Right hindlimb (tissue), 1 donor: ENCODE data around the gene ID2.

ENCODE experiments used
- DNase-seq: peaks from one replicate; pipeline ENCODE4 v3.0.0-alpha.2; 2018

The ID2 gene

DNA sequence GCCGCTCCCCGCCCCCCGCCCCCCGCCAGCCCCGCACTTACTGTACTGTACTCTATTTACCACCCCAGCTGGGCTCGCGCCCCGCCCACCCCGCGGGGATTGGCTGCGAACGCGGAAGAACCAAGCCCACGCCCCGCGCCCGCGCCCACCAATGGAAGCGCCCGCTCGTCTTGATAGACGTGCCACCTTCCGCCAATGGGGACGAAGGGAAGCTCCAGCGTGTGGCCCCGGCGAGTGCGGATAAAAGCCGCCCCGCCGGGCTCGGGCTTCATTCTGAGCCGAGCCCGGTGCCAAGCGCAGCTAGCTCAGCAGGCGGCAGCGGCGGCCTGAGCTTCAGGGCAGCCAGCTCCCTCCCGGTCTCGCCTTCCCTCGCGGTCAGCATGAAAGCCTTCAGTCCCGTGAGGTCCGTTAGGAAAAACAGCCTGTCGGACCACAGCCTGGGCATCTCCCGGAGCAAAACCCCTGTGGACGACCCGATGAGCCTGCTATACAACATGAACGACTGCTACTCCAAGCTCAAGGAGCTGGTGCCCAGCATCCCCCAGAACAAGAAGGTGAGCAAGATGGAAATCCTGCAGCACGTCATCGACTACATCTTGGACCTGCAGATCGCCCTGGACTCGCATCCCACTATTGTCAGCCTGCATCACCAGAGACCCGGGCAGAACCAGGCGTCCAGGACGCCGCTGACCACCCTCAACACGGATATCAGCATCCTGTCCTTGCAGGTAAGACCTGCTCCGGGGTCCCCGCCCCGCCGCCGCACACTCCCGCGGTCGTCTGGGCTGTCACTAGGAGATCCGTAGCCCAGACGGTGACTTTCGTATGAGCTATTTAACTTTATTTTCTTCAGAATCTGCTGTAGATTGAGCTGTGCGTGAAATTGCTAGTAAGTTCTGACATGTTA lies at the start of gene ID2:
TSS of gene ID2 (plus strand) at position 271 of the 907 bp plus-strand sequence. CDS start at position 381, 110 bp downstream.
- DNase-seq, result peak; percentile 100

DNA sequence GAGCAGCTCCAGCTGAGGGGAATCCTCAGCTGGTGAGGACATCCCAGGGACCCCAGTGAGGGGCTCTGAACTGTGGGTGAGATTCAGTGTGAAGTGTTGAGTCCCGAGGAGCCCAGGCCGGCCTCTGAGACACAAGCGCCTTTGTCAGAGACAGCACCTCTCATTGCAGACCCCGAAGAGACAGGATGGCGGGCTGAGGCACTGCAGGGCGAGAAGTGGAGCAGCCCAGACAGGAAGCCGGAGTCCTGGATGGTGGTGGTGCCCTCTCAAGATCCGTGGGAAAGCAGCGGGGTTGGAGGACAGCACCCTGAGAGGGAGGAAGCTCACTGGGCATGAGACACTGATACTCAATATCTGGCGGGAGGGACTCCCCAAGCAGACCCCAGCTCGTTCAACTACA lies 49.1 kb upstream of the ID2 start:
- no peak for DNase-seq

- no peak for DNase-seq
Observed at GRCh38 chr2:8633186-8633734, 48.6 kb upstream of the ID2 start.

GRCh38 chr2:8633735-8634313 lies 48.0 kb upstream of the ID2 start:
- DNase-seq, result no peak

DNA sequence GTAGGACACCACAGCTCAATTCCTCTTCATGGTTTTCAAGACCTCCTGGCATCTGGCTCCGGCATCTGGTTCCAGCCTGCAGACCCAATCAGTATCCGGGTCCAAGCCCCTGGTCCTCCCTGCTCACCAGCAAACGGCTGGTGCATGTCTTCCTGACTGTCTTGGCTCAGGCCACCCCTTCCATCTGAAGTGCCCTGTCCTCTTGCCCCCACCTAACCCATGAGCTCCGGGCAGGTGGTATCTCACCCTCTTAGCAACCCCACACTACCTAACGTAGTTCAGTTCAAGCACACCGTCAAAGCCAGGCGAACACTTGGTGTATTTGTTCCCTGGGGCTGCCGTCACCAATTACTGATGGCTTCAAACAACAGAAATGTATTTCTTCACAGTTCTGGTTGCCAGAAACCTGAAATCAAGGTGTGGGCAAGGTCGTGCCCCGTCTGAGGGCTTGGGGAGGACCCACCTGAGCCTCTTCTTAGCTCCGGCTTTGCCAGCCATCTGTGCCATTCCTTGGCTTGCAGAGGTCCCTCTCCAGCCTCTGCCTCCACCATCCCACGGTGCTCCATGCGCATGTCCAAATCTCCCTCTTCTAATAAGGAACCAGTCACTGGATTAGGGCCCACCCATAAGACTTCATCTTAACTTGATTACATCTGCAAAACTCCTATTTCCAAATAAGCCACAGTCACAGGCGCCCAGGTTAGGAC lies 47.2 kb upstream of the ID2 start:
- no peak for DNase-seq

DNA sequence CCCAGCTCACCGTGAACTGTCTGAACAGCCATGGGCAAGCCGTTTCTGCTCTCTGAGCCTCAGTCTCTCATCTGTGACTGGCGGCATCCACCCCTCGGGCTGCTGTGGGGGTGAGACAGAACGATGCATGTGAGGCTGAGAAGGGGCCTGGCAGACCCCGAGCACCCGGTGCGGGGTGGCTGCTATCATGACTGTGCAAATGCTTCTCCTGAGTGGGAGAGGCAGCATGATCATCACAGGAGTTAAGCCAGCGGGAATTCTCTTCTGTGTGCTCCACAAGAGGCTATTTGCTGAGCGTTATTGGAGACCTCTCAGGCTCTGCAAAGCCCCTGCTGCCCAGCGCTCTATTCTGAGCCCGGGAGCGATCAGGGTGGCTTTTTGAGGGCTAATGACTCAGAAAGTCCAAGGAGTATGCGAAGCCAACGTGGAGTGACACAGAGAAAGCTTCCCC lies 45.8 kb upstream of the ID2 start:
- DNase-seq, result no peak

- no peak for DNase-seq
Observed at GRCh38 chr2:8636721-8637636, 44.9 kb upstream of the ID2 start.

GRCh38 chr2:8638327-8638726 lies 43.5 kb upstream of the ID2 start:
- no peak for DNase-seq

DNA sequence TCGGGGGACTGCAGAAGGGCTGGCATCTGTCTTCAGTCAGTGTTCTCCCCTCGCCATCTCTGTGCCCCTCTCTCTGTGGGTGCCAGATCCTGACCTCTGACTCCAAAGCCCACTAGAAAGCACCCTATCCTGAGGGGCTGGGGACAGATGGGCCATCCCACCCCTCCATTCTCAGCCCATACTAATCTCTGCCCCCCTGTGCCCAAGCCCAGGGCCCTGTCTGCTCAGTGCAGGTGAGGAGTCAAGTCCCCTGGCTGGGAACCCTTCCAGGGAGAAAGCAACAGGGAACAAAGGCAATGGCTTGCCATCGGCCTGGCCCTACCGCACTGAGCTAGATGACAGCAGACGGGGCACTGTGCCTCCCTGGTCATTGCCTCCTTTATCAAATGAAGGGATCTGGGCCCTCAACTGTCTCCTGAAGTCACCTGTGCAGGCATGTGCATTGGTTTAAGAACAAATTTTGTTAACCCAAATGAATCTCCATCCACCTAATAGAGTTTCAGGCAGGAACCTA lies 42.7 kb upstream of the ID2 start:
- DNase-seq, result no peak

GRCh38 chr2:8640498-8640897 lies 41.4 kb upstream of the ID2 start:
- DNase-seq, result no peak

DNA sequence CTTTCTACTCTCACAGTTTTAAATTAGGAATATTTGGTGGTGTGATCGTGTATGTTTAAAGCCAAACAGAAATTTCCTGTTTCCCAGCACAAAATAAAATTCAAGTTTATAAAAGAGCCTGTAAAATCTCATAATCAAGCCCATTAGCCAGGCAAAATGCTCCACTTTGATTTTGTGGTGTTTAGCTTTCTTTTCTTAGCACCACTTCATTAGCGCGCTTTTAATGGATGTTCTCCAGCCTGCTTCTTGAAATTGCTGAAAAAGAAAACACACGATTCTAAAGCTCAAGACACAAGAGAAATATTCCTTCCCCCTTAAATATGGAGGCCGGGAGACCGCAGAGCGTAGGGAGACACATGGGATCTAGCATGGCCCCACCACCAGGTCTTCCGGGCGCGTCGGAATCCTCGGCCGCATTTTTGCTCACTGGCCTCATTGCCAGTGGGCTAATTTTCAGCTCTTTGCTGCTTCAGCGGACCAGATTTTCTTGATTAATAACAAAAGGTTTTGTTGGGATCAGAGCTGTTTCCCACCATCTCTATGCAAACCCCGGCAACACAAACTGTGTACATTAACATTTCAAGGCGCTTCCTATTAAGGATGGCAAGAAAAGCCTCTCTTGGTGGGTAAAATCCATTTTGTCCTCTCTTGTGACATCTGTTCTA lies 40.4 kb upstream of the ID2 start:
- DNase-seq, result no peak

- DNase-seq, result no peak
Observed at GRCh38 chr2:8642366-8643068, 39.3 kb upstream of the ID2 start.

DNA sequence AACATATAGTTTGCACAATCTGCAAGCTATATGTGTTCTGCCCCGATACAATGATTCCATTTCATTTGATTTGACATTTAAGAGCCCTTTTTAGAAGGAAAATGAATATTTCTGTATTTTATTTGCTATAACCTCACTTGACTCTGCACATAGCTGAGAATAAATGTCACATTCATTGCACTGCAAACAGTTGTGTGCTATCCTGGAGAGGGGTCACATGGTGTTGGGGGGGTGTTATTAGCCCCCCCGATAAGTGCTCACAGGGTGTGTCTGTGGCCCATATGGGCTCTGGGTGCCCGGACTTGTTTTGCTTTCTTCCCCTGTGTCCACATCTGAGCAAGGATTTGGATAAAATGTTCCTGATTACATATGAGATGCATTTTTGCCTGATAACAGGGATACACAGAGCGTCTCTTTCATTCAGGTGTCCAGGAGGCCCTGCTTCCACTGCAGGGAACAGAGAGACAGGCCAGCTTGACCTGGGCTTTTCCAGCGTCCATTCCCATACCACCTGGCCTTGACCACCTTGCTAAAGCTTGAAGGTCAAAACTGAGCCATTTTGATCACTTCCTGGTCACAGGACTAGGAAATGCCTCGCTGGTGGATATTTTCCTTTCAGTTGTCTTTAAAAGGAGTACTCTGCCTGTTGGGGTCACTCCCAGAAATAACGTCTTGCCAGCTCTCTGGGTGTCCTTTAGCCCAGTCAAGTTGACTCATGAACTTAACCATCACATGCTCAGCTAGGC lies 38.4 kb upstream of the ID2 start:
- DNase-seq, result no peak

- DNase-seq, result no peak
Observed at GRCh38 chr2:8643996-8644356, 37.9 kb upstream of the ID2 start.

GRCh38 chr2:8644605-8645175 lies 37.2 kb upstream of the ID2 start:
- DNase-seq, result no peak

DNA sequence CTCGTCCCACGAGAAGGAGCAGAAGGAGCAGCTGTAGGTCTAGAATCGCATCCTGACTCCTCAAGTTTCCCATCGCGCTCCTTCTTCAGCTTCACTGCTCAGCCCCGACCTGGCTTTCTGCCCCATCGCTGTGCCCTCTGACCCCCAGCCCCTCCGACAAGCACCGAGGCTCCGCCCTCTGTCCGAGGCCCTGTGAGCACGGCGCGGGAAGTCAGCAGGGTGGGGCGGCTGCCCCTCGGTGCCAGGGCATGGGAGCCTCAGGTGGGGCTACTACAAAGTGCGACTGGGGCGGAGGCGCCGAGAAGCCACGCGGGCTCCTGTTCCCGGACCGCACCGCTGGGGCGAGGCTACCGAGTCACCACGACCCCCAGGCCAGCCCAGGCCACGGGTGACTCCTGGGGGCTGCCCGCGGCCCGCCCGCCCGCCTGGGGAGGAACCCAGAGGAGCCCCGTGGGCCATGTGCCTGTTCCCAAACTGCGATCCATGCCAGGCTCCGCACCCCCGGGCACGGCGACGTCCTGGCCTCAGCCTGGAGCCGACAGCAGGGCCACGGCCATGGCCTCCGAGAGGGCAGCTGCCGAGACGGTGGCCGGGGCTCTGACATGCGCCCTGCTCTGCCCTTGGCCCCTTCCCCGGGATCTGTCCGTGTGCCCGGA lies 36.6 kb upstream of the ID2 start:
- DNase-seq, result no peak

- no peak for DNase-seq
Observed at GRCh38 chr2:8646731-8647461, 35.0 kb upstream of the ID2 start.

GRCh38 chr2:8647462-8647857 lies 34.4 kb upstream of the ID2 start:
- DNase-seq, result no peak
